Stimulated activated CD4-positive, alpha-beta T cell treated with anti-CD3 and anti-CD28 coated beads, Interleukin-4, amount 100 ng/mL, for 1 hour (primary cell): ENCODE results near the gene ZFP36.

Experiments
- DNase-seq: peaks from one replicate; pipeline ENCODE4 v3.0.0-alpha.2; 2020

The ZFP36 gene

GRCh38 chr19:39385629-39386411 is 20.8 kb upstream of the ZFP36 start:
- DNase-seq: no peak

GRCh38 chr19:39386557-39386956 is 20.1 kb upstream of the ZFP36 start:
- no peak for DNase-seq

DNA sequence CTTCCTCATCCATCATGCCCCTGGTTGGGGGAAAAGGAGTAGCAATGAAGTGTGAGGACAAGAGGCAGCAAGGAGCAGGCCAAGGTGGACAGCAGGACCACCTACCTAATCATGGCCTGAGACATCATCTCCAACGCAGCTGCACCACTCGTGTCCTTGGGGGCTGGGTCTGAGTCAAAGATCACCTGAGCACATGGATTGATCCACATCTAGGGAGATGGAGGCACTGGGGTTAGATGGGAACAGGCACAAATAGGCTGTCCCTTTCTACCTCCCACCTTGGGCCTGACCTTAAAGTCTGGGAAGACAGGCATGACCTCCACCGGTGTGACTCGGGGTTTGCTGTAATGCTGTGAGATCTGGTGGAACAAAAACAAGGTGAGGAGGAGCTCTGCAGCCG is 18.0 kb upstream of the ZFP36 start:
- no peak for DNase-seq

- no peak for DNase-seq
These were observed 16.8 kb upstream of the ZFP36 start for GRCh38 chr19:39389631-39390414.

DNA sequence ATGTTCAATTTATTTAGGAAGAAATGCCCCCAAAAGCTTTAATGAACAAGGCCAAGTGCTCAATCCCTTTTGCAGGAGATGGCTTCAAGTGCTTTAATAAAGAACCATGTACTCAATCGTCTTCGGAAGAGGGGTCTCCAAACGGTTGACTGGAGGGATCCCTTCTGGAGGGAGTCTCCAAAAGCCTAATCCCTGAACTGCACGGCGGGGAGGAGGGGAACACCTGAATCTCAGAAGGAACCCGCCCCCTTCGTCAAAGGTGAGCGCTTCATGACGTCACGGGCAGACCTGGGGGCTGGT is 16.2 kb upstream of the ZFP36 start:
- DNase-seq: no peak

DNA sequence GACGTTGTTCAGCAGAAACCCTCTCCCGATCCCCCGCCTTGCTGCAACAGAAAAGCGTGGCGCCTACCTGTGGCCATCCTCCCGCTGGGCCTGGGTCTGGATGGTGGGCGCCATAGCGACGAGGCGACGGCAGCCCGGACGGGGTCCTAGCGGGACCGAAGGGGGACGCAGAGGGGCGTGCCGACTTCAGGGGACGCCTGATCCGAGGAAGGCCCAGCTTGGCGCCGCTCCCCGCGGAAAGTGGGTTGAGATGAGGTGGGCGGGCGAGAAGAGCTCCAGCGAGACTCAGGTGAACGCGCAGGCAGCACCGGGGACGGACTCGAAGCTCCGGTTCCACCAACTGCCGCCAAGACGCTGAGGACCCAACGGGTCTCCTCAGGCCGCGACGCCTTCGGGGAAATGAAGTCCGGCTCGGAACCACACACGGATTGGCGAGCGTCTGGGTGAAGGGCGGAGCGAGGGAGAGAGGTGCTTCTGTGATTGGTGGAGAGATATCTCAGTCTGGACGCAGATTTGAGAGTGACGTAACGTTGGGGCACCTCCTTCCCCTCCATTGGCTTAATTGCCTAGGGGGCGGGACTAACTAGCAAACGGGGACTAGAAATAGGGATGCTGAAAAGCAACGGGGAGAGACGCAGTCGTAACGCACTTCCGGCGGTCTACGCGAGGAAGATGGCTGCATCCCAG is 15.8 kb upstream of the ZFP36 start, which contains the start of the genes MED29 and PAF1:
TSS of gene MED29 (plus strand) at position 628 of the 687 bp plus-strand sequence. CDS start at position 673, 45 bp downstream.
TSS of gene PAF1 (minus strand) at position 356 of the 687 bp plus-strand sequence. CDS start at position 114, 242 bp downstream.
- peak; percentile 92 for DNase-seq

GRCh38 chr19:39397360-39398296 is 9.0 kb upstream of the ZFP36 start:
- peak; percentile 96 for DNase-seq

DNA sequence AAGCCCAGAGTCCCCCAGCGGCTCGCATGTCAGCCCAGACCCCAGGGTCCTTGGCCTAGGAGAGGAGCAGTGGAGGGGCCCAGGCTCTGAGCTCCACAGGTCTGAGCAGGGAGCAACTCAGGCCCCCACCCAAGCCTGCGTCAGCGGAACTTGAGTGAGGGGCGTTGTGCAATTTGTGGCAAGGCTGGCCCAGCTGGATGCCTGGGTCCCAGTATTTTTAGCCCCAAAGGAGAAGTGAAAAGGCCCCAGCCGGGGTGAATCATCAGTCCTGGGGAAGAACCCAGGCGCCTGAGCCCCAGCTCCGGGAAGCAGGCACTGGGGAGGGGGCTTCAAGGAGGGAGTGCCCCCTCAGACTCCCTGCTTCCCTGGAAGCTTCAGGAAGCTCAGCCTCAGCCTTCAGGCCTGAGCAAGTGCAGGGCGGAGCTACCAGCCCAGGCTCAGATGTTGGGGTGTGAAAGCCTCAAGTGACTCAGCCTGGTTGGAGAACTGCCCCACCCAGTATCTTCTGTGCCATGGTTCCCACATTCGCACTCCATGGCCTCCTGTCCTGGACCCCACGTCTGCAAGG is 8.3 kb upstream of the ZFP36 start:
- DNase-seq: peak; percentile 53

DNA sequence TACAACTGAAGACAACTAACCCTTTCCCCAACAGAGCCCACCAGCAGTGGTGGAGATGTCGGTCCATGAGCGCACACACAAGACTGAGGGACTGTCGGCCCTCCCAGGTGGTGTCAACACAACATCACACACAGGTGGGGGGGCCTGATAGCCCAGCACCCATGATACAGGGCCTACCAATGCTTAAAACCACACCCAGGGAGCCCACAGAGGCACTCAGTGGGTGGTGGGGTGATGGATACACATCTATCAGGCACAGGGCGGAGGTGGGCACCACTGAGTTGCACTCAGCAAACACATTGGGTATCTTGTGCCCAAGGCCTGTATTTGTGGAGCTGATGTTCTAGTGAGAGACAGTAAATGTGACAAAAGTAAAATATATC is 7.0 kb upstream of the ZFP36 start:
- no peak for DNase-seq

DNA sequence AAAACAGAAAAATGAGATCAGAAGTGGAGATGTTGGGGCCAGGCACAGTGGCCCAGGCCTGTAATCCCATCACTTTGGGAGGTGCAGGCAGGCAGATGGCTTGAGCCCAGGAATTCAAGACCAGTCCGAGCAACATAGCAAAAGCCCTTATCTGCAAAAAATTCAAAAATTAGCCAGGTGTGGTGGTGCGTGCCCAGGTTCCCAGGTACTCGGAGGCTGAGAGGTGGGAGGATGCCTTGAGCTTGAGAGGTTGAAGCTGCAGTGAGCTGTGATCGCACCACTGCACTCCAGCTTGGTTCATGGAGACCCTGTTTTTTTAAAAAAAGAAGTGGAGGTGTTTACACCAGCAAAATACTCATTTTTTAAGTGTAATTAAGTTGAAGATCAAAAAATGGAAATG is 6.6 kb upstream of the ZFP36 start:
- DNase-seq: no peak

- no peak for DNase-seq
These were observed 5.5 kb upstream of the ZFP36 start for GRCh38 chr19:39401070-39401548.

GRCh38 chr19:39401549-39402345 is 4.9 kb upstream of the ZFP36 start:
- DNase-seq: peak; percentile 75

GRCh38 chr19:39402346-39403300 is 4.0 kb upstream of the ZFP36 start:
- DNase-seq: peak; percentile 86

- peak; percentile 98 for DNase-seq
These were observed 3.0 kb upstream of the ZFP36 start for GRCh38 chr19:39403331-39404312.

DNA sequence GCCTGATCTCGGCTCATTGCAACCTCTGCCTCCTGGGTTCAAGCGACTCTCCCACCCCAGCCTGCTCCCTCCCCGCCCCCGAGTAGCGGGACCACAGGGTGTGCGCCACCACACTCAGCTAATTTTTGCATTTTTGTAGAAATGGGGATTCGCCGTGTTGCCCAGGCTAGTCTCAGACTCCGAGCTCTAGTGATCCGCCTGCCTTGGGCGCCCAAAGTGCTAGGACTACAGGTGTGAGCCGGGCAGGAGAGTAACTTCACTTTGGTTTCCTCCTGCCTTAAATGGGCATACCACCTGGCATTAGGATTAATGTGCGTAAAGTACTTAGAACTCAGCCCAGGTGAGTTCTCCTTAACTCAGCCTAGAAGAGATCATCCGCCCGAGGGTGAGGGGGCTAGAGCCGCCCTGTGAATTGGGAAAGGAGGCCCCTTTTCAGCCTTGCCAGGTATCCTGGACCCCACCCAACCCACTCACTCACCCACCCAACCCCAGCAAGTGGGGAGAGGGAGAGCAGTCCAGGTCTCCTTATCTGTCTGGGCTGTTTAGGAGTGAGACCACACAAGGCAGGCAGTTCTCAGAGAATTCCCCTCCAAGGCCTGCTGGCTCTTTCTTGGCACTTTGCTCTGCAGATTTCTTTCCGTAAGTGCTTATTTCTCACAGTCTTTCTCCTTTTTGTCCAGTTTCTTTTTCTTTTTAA is 1.2 kb upstream of the ZFP36 start:
- no peak for DNase-seq

- DNase-seq: peak; percentile 88
These were observed 540 bp upstream of the ZFP36 start for GRCh38 chr19:39405958-39406655.

- no peak for DNase-seq
These were observed 688 bp downstream of the ZFP36 start for GRCh38 chr19:39407410-39407659.
